A549 (cell line): ENCODE data around the gene TM4SF5. TPM values are rescaled to one million over a fixed set of nuclear protein-coding genes. Genes with fewer than 3 reads are reported as not detected.
A peak's percentile ranks its signal among the peaks of the same experiment; 100 is the strongest.

ENCODE experiments used
- ATAC-seq, 2 experiments: fragments of 200-7000 bp in 1 of 2; fragments of >200 bp in 1 of 2; cut with Nextera tagmentation in 1 of 2; cut with Tn5 transposase in 1 of 2; 3 replicates each; pipeline versions ENCODE4 v1.8.0 to v1.9.1; 2018 to 2020; ENCODE audit warnings: mild to moderate bottlenecking in 1 of 2, moderate library complexity in 1 of 2
- CTCF ChIA-PET: fragments of 300-600 bp; sonication (Branson Sonifier 250); formaldehyde crosslinking; extraction: SDS; loops from one replicate; lab custom pipeline; 2021; ENCODE audit warnings: antibody characterized with exemption, inconsistent platforms; lab: Yijun Ruan, JAX
- POLR2A ChIA-PET: fragments of 350-600 bp; formaldehyde crosslinking; extraction: SDS; loops from one replicate; lab custom pipeline; 2021; ENCODE audit warnings: antibody characterized with exemption, inconsistent platforms; lab: Yijun Ruan, JAX
- DNase-seq, 2 experiments: peaks; one replicate each; pipeline versions ENCODE4 v3.0.0 to v3.0.0-alpha.2; 2011 to 2016; ENCODE audit warnings: low read depth in 1 of 2, low spot score in 1 of 2
- FAIRE-seq: peaks from 2 replicates; lab custom pipeline; 2011; peaks lifted over from hg19 to GRCh38; lab: Jason Lieb, UNC
- H3K27ac ChIP-seq, 2 experiments: fragments of >200 bp; sonication (Bioruptor Twin); formaldehyde crosslinking; 3 replicates each; pipeline ENCODE4 v1.5.1; 2016 to 2017
- H3K4me1 ChIP-seq: fragments of >200 bp; sonication (Bioruptor Twin); formaldehyde crosslinking; 3 replicates; pipeline ENCODE4 v1.6.1; 2016
- H3K4me2 ChIP-seq: fragments of >200 bp; sonication (Bioruptor Twin); formaldehyde crosslinking; 3 replicates; pipeline ENCODE4 v1.6.1; 2016
- H3K4me3 ChIP-seq: fragments of >200 bp; sonication (Bioruptor Twin); formaldehyde crosslinking; 3 replicates; pipeline ENCODE4 v1.5.1; 2016
- H3K9me3 ChIP-seq: fragments of >200 bp; sonication (Bioruptor Twin); formaldehyde crosslinking; 3 replicates; pipeline ENCODE4 v1.6.1; 2016
- CBX2 ChIP-seq: fragments of 200-600 bp; sonication (generic); IDR thresholded peaks from 2 replicates; pipeline ENCODE4 v1.6.1; 2016; ENCODE audit warnings: low read depth, mild to moderate bottlenecking, borderline replicate concordance
- CBX8 ChIP-seq: fragments of 200-600 bp; sonication (generic); IDR thresholded peaks from 2 replicates; pipeline ENCODE4 v1.6.1; 2016
- EHF ChIP-seq: fragments of 250-450 bp; sonication (Bioruptor Pico); IDR thresholded peaks from 2 replicates; pipeline ENCODE4 v1.5.0; 2020; ENCODE audit warnings: mild to moderate bottlenecking
- ESRRA ChIP-seq: fragments of 150-350 bp; IDR thresholded peaks from 2 replicates; pipeline ENCODE4 v1.6.1; 2014; ENCODE audit warnings: mild to moderate bottlenecking, low read length, borderline replicate concordance
- FOSB ChIP-seq: fragments of 250-450 bp; sonication (Bioruptor Pico); IDR thresholded peaks from 2 replicates; pipeline ENCODE4 v1.5.0; 2020; ENCODE audit warnings: mild to moderate bottlenecking, moderate library complexity
- FOSL2 ChIP-seq, 2 experiments: fragments of 450-650 bp in 1 of 2; fragments of >200 bp in 1 of 2; sonication (Bioruptor Twin) in 1 of 2; formaldehyde crosslinking; IDR thresholded peaks; 2 replicates each; pipeline versions ENCODE4 v1.5.0 to v1.6.1; 2016 to 2020; ENCODE audit warnings: mild to moderate bottlenecking in 1 of 2, moderate library complexity in 1 of 2
- HDAC2 ChIP-seq: fragments of 200-600 bp; sonication (generic); IDR thresholded peaks from 2 replicates; pipeline ENCODE4 v1.6.1; 2016
- HMGXB4 ChIP-seq: fragments of 250-450 bp; sonication (Bioruptor Pico); IDR thresholded peaks from 2 replicates; pipeline ENCODE4 v1.5.0; 2021; ENCODE audit warnings: mild to moderate bottlenecking, moderate library complexity, borderline replicate concordance
- HOXB13 ChIP-seq: fragments of 250-450 bp; sonication (Bioruptor Pico); IDR thresholded peaks from 2 replicates; pipeline ENCODE4 v1.5.0; 2020; ENCODE audit warnings: low read depth, mild to moderate bottlenecking, moderate library complexity
- JUN ChIP-seq, 2 experiments: fragments of >200 bp; sonication (Bioruptor Twin); formaldehyde crosslinking; IDR thresholded peaks; 2 replicates in 1 of 2; 3 replicates in 1 of 2; pipeline ENCODE4 v1.6.1; 2016 to 2017
- KDM5A ChIP-seq: fragments of 200-600 bp; sonication (generic); IDR thresholded peaks from 2 replicates; pipeline ENCODE4 v1.6.1; 2016; ENCODE audit warnings: antibody characterized with exemption, mild to moderate bottlenecking
- MAX ChIP-seq: IDR thresholded peaks from 2 replicates; pipeline ENCODE4 v1.6.1; 2012
- MYC ChIP-seq: IDR thresholded peaks from 2 replicates; pipeline ENCODE4 v1.6.1; 2012; ENCODE audit warnings: mild to moderate bottlenecking, inconsistent platforms, low read length, improper control_type of control experiment, borderline replicate concordance
- NR3C1 ChIP-seq: fragments of >200 bp; sonication (Bioruptor Twin); formaldehyde crosslinking; IDR thresholded peaks from 3 replicates; pipeline ENCODE4 v1.6.1; 2017
- POLR2AphosphoS2 ChIP-seq: conservative IDR thresholded peaks from 2 replicates; pipeline ENCODE4 v1.6.1; 2012; ENCODE audit warnings: low read length, improper control_type of control experiment, inconsistent platforms
- RCOR1 ChIP-seq: fragments of 150-350 bp; IDR thresholded peaks from 2 replicates; pipeline ENCODE4 v1.6.1; 2014; ENCODE audit warnings: antibody characterized with exemption, low read length, low read depth
- RFX5 ChIP-seq: fragments of 450-650 bp; IDR thresholded peaks from 2 replicates; pipeline ENCODE4 v1.7.1; 2014; ENCODE audit warnings: antibody characterized with exemption, mild to moderate bottlenecking, moderate library complexity
- ZC3H11A ChIP-seq: fragments of 450-650 bp; IDR thresholded peaks from 2 replicates; pipeline ENCODE4 v1.6.1; 2014; ENCODE audit warnings: antibody characterized with exemption, mild to moderate bottlenecking
- WGBS: methylation state at CpG from one replicate; pipeline ENCODE4 v1.1.6; 2017; ENCODE audit errors: missing lambda C conversion rate; 5-methylcytosine and 5-hydroxymethylcytosine counted together
- polyA minus RNA-seq: library from RNA; depleted of rRNA, polyadenylated mRNA; stranded (reverse); fragments of >200 nt; gene quantifications from 2 replicates; pipeline ENCODE4 v1.2.3, GENCODE V29; 2011; rRNA and poly(A)+ RNA removed
- polyA plus RNA-seq, 4 experiments: library from polyadenylated mRNA; depleted of rRNA in 3 of 4; stranded (reverse); fragments of >200 nt; fragmentation: RNase III in 1 of 4; extraction: RNeasy Plus Mini Kit Qiagen cat#74134 plus additional on column Dnase treatment in 1 of 4; gene quantifications; 2 replicates in 3 of 4; 3 replicates in 1 of 4; pipeline ENCODE4 v1.2.3, GENCODE V29; 2011 to 2017
- TF ChIP-seq, protein P1 (sequence below): fragments of >200 bp; sonication (Bioruptor Twin); formaldehyde crosslinking; IDR thresholded peaks from 2 replicates; pipeline ENCODE4 v1.6.1; 2016
- TF ChIP-seq, protein P2 (sequence below): fragments of 150-350 bp; IDR thresholded peaks from 2 replicates; pipeline ENCODE4 v1.6.1; 2014; ENCODE audit warnings: low read depth, mild to moderate bottlenecking, low read length
- TF ChIP-seq, protein P3 (sequence below): fragments of >200 bp; sonication (Bioruptor Twin); formaldehyde crosslinking; IDR thresholded peaks from 3 replicates; pipeline ENCODE4 v1.6.1; 2016
- TF ChIP-seq, protein P4 (sequence below): fragments of 200-600 bp; sonication (generic); IDR thresholded peaks from 2 replicates; pipeline ENCODE4 v1.6.1; 2016; ENCODE audit warnings: antibody characterized with exemption, mild to moderate bottlenecking, moderate library complexity

Gene TM4SF5, protein sequence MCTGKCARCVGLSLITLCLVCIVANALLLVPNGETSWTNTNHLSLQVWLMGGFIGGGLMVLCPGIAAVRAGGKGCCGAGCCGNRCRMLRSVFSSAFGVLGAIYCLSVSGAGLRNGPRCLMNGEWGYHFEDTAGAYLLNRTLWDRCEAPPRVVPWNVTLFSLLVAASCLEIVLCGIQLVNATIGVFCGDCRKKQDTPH
- 0.80 and 1.2 TPM in 2 replicates for polyA plus RNA-seq (2011; rRNA removed)
- 0.56 and 0.69 TPM in 2 replicates for polyA plus RNA-seq (2012; cell fraction: cytosol; rRNA removed)
- polyA plus RNA-seq (2012; cell fraction: nucleus; rRNA removed): 0.71 and 1.1 TPM in 2 replicates
- polyA plus RNA-seq (2017; fragmentation: RNase III; extraction: RNeasy Plus Mini Kit Qiagen cat#74134 plus additional on column Dnase treatment): 0.51 to 1.2 TPM (median 0.68 TPM) in 3 replicates
- polyA minus RNA-seq: 1.1 and 1.5 TPM in 2 replicates

DNA sequence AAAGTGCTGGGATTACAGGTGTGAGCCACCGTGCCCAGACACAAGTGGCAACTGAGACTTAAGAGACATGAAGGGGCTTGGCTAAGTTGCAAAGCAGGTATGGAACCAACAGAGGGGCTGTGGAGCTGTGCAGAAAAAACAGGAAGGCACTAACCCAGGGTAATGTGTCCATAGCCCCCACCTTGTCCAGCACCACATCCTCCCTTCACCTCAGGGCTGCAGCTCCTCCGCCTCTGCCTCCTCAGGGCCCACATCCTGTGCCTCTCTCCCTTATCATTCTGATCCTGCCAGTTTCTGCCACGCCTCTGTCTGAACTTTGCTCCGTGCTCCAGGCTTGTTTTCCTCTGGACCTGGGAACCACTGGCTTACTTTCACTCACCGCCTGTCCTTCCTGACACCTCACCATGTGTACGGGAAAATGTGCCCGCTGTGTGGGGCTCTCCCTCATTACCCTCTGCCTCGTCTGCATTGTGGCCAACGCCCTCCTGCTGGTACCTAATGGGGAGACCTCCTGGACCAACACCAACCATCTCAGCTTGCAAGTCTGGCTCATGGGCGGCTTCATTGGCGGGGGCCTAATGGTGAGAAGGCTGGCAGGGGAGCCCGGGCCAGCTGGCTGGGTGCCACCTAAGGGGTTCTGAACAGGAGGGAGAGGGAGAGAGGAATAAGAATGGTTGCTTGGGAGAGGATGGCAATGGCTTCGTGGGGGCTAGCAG, at the start of gene TM4SF5:
Gene TM4SF5, plus strand, starts transcription at position 368 of the 716 bp plus-strand sequence. Its CDS starts 37 bp downstream, at position 405.
- FAIRE-seq (no peak), DNase-seq (peak in 1 of 2 experiments; percentile 60)
- no peak within 1 kb of the TSS for H3K4me3 ChIP-seq

GRCh38 chr17:4722678-4723240, 48.9 kb upstream of the TM4SF5 start:
- no peaks in the 10 kb centered on the region for H3K9me3 ChIP-seq
- DNase-seq (no peak), FAIRE-seq (peak; percentile 77), ATAC-seq (no peak)
- POLR2A ChIA-PET: interaction anchor here (2.6 to 3.6 kb wide), 2 partner anchors 8 to 67 kb away, joined by 17 to 25 read pairs; partner anchors contain the start of gene MED11
- H3K4me1 ChIP-seq: peaks cover 57% of the 10 kb centered on the region
- no peak overlapping the region for H3K4me3 ChIP-seq
- CTCF ChIA-PET: interaction anchor here (1.0 to 8.9 kb wide), 5 partner anchors 8 to 96 kb away, joined by 3 to 57 read pairs (median 33); partner anchors contain the start of genes ARRB2, GLTPD2, MED11 and PELP1
- peak overlapping the region; percentile 85 to 90 for H3K27ac ChIP-seq
- H3K4me2 ChIP-seq: peak overlapping the region; percentile 87; the same call in 2 of the 3 replicates
- 88% methylated on average over 16 of the region's 16 CpGs for WGBS
- TF ChIP-seq, protein P1, sequence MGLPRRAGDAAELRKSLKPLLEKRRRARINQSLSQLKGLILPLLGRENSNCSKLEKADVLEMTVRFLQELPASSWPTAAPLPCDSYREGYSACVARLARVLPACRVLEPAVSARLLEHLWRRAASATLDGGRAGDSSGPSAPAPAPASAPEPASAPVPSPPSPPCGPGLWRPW: no peak
- no peak for TF ChIP-seq RFX5
- TF ChIP-seq NR3C1: no peak
- TF ChIP-seq, protein P2, sequence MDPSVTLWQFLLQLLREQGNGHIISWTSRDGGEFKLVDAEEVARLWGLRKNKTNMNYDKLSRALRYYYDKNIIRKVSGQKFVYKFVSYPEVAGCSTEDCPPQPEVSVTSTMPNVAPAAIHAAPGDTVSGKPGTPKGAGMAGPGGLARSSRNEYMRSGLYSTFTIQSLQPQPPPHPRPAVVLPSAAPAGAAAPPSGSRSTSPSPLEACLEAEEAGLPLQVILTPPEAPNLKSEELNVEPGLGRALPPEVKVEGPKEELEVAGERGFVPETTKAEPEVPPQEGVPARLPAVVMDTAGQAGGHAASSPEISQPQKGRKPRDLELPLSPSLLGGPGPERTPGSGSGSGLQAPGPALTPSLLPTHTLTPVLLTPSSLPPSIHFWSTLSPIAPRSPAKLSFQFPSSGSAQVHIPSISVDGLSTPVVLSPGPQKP: no peak
- TF ChIP-seq JUN (IDR thresholded peaks at IDR 0.05): no peak
- TF ChIP-seq, protein P3, sequence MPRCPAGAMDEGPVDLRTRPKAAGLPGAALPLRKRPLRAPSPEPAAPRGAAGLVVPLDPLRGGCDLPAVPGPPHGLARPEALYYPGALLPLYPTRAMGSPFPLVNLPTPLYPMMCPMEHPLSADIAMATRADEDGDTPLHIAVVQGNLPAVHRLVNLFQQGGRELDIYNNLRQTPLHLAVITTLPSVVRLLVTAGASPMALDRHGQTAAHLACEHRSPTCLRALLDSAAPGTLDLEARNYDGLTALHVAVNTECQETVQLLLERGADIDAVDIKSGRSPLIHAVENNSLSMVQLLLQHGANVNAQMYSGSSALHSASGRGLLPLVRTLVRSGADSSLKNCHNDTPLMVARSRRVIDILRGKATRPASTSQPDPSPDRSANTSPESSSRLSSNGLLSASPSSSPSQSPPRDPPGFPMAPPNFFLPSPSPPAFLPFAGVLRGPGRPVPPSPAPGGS: no peak
- TF ChIP-seq FOSL2 (IDR thresholded peaks at IDR 0.05): no peak
- no peak for TF ChIP-seq FOSL2 (CRISPR knock-in tag; IDR thresholded peaks at IDR 0.05)
- no peak for TF ChIP-seq POLR2AphosphoS2
- TF ChIP-seq, protein P4, sequence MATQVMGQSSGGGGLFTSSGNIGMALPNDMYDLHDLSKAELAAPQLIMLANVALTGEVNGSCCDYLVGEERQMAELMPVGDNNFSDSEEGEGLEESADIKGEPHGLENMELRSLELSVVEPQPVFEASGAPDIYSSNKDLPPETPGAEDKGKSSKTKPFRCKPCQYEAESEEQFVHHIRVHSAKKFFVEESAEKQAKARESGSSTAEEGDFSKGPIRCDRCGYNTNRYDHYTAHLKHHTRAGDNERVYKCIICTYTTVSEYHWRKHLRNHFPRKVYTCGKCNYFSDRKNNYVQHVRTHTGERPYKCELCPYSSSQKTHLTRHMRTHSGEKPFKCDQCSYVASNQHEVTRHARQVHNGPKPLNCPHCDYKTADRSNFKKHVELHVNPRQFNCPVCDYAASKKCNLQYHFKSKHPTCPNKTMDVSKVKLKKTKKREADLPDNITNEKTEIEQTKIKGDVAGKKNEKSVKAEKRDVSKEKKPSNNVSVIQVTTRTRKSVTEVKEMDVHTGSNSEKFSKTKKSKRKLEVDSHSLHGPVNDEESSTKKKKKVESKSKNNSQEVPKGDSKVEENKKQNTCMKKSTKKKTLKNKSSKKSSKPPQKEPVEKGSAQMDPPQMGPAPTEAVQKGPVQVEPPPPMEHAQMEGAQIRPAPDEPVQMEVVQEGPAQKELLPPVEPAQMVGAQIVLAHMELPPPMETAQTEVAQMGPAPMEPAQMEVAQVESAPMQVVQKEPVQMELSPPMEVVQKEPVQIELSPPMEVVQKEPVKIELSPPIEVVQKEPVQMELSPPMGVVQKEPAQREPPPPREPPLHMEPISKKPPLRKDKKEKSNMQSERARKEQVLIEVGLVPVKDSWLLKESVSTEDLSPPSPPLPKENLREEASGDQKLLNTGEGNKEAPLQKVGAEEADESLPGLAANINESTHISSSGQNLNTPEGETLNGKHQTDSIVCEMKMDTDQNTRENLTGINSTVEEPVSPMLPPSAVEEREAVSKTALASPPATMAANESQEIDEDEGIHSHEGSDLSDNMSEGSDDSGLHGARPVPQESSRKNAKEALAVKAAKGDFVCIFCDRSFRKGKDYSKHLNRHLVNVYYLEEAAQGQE: no peak
- no peak for TF ChIP-seq FOSB
- TF ChIP-seq ESRRA: no peak
- TF ChIP-seq CBX8: no peak
- no peak for TF ChIP-seq ZC3H11A
- TF ChIP-seq HOXB13 (CRISPR knock-in tag): no peak
- TF ChIP-seq CBX2: no peak
- no peak for TF ChIP-seq KDM5A
- TF ChIP-seq HMGXB4 (CRISPR knock-in tag): no peak
- TF ChIP-seq EHF (CRISPR knock-in tag): no peak
- no peak for TF ChIP-seq HDAC2
- no peak for TF ChIP-seq RCOR1

More for the DNA sequence above, at the start of gene TM4SF5:
- Histone ChIP-seq H3K27ac (peak within 1 kb of the TSS in 1 of 2 experiments; percentile 53; a peak in 4 of 6 replicates), H3K4me2 (peak within 1 kb of the TSS; percentile 62), H3K9me3 (no peaks in the 10 kb centered on the region), H3K4me1 (peaks cover 15% of the 10 kb centered on the region)
- WGBS: 41% methylated on average over 13 of the region's 13 CpGs
- ATAC-seq: peak; percentile 79 to 84
- POLR2A ChIA-PET: no interaction called here
- TF ChIP-seq MAX: 0 out of 2 replicates have a peak, but pooled peaks have one; percentile 31
- no peak for TF ChIP-seq MYC
- TF ChIP-seq, all 56 proteins: peak for 1
- CTCF ChIA-PET: interaction anchor here (1.1 to 14.7 kb wide), 3 partner anchors 17 to 131 kb away, joined by 3 to 157 read pairs (median 3); partner anchors contain the start of genes CHRNE, GLTPD2 and VMO1
